Liver (tissue), 9 donors: Measurements from ENCODE around the gene BTN1A1. TPM values are rescaled to one million over a fixed set of nuclear protein-coding genes. Genes with fewer than 3 reads are reported as not detected.

Experiments used
- DNase-seq: peaks from one replicate; pipeline ENCODE4 v3.0.0-alpha.2; 2017; ENCODE audit warnings: low spot score
- H3K27ac ChIP-seq, 2 donors: one replicate each; pipeline ENCODE4 v1.7.0; 2013; ENCODE audit warnings: inconsistent platforms in 2 of 2, low read length in 2 of 2, control low read depth in 1 of 2, low read depth in 1 of 2, mild to moderate bottlenecking in 1 of 2
- H3K27me3 ChIP-seq, 4 donors: one replicate each; pipeline versions ENCODE4 v1.6.1 to v1.7.0; 2013; ENCODE audit warnings: low read length in 3 of 4, inconsistent platforms in 1 of 4, mild to moderate bottlenecking in 1 of 4, moderate library complexity in 1 of 4; ENCODE audit not compliant: control insufficient read depth in 4 of 4, insufficient read depth in 4 of 4
- H3K36me3 ChIP-seq, 4 donors: one replicate each; pipeline versions ENCODE4 v1.6.1 to v1.7.0; 2013; ENCODE audit warnings: low read length in 3 of 4, mild to moderate bottlenecking in 3 of 4, low read depth in 1 of 4, moderate library complexity in 1 of 4; ENCODE audit not compliant: control insufficient read depth in 4 of 4, insufficient read depth in 3 of 4
- H3K4me1 ChIP-seq, 4 donors: one replicate each; pipeline versions ENCODE4 v1.6.1 to v1.7.0; 2013; ENCODE audit warnings: low read length in 3 of 4, mild to moderate bottlenecking in 3 of 4, moderate library complexity in 1 of 4; ENCODE audit not compliant: control insufficient read depth in 4 of 4, insufficient read depth in 4 of 4
- H3K4me3 ChIP-seq, 3 donors: one replicate each; pipeline versions ENCODE4 v1.6.1 to v1.7.0; 2013; ENCODE audit warnings: low read length in 3 of 3, control low read depth in 1 of 3, low read depth in 1 of 3, mild to moderate bottlenecking in 1 of 3
- H3K9ac ChIP-seq, 2 donors: one replicate each; pipeline ENCODE4 v1.7.0; 2013; ENCODE audit warnings: low read length in 2 of 2, mild to moderate bottlenecking in 2 of 2, moderate library complexity in 2 of 2, control low read depth in 1 of 2, low read depth in 1 of 2
- H3K9me3 ChIP-seq, 4 donors: one replicate each; pipeline versions ENCODE4 v1.6.1 to v1.7.0; 2013; ENCODE audit warnings: low read length in 3 of 4; ENCODE audit not compliant: control insufficient read depth in 4 of 4
- EGR1 ChIP-seq, 2 donors: IDR thresholded peaks; 2 replicates each; pipeline ENCODE4 v1.6.1; 2016 to 2018; ENCODE audit warnings: antibody characterized with exemption in 2 of 2, low read depth in 2 of 2
- FOXA1 ChIP-seq: IDR thresholded peaks from 2 replicates; pipeline ENCODE4 v1.6.1; 2016; ENCODE audit warnings: antibody characterized with exemption
- FOXA2 ChIP-seq: IDR thresholded peaks from 2 replicates; pipeline ENCODE4 v1.6.1; 2016; ENCODE audit warnings: antibody characterized with exemption
- HNF4A ChIP-seq, 2 donors: conservative IDR thresholded peaks; 2 replicates each; pipeline ENCODE4 v1.6.1; 2016; ENCODE audit warnings: antibody characterized with exemption in 2 of 2, mild to moderate bottlenecking in 2 of 2
- JUND ChIP-seq, 2 donors: IDR thresholded peaks; 2 replicates each; pipeline ENCODE4 v1.6.1; 2016; ENCODE audit warnings: antibody characterized with exemption in 2 of 2
- NR2F2 ChIP-seq: IDR thresholded peaks from 2 replicates; pipeline ENCODE4 v1.6.1; 2016; ENCODE audit warnings: antibody characterized with exemption
- RXRA ChIP-seq, 2 donors: IDR thresholded peaks; 2 replicates each; pipeline ENCODE4 v1.6.1; 2017 to 2018; ENCODE audit warnings: antibody characterized with exemption in 2 of 2, mild to moderate bottlenecking in 1 of 2
- SP1 ChIP-seq: IDR thresholded peaks from 2 replicates; pipeline ENCODE4 v1.6.1; 2018; ENCODE audit warnings: antibody characterized with exemption, mild to moderate bottlenecking
- WGBS: extraction: QIAGEN DNeasy Blood & Tissue Kit; methylation state at CpG from one replicate; pipeline ENCODE4 v1.1.7; 2013; 5-methylcytosine and 5-hydroxymethylcytosine counted together
- polyA plus RNA-seq, 2 donors: library from polyadenylated mRNA; stranded (reverse) in 1 of 2; unstranded in 1 of 2; fragments of 200-250 nt in 1 of 2; fragments of >200 nt in 1 of 2; fragmentation: Nextera tagmentation in 1 of 2; extraction: Ambion mirVana in 1 of 2; gene quantifications; one replicate each; pipeline versions ENCODE4 v1.2.1 to v1.2.3, GENCODE V29; 2013 to 2015
- total RNA-seq, 2 donors: library from RNA; depleted of rRNA; stranded (reverse); fragments of >200 nt; gene quantifications; one replicate each; pipeline ENCODE4 v1.2.3, GENCODE V29; 2014
- TF ChIP-seq, protein P1 (sequence below): IDR thresholded peaks from 2 replicates; pipeline ENCODE4 v1.6.1; 2016; ENCODE audit warnings: antibody characterized with exemption
- TF ChIP-seq, protein P2 (sequence below): IDR thresholded peaks from 2 replicates; pipeline ENCODE4 v1.6.1; 2016; ENCODE audit warnings: antibody characterized with exemption
- donor health status: healthy.
- donor health status: healthy.
- donor health status: healthy.
- donor health status: healthy.
- donor health status: healthy.

The BTN1A1 gene
- total and polyA plus RNA-seq, 4 donors, result 0.06 TPM; not detected in 3

DNA sequence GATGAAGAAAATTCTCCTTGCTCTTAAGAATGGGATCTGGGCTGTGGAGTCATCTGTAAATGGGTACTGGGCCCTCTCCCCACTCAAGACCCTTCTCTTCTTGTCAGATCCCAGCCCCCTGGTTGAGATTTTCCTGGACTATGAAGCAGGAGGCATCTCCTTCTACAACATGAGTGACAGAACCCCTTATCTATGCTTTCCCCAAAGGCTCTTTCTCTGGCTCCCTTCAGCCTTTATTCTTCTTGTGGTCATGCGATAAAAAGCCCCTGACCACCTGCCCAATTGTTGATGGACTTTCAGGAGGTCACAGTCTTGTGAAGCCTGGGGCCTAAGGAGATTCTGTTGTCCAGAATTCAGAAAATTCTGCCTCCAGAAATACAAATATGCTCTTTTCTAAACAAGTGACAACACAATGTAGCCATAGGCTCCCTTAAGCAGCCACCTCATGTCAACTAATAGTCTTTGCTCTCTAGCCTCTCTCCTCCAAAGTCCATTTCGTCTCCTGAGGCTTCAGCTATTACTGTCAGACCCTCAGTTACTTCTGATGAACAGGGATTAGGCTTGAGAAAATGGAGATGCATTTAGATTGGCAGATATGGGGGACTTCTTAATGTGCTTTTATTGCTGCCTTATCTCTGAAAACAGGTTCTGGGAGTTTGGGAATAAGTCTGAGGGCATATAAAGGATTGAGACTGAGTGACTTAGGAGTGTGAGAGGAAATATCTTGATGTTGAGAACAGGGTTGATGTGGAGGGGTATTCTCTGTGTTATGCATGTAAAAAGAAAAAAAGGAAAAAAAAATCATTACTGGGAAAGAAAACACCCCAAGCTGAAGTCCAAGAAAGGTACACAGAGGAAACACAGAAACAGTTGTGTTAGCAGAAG, 21.8 kb upstream of the BTN1A1 start (continued):
- TF ChIP-seq JUND (IDR thresholded peaks at IDR 0.05) (no peak), EGR1 (IDR thresholded peaks at IDR 0.05; ENCODE audit: low read depth in 2 of 2) (no peak), HNF4A (conservative IDR thresholded peaks at IDR 0.05) (no peak), SP1 (no peak), FOXA2 (no peak), NR2F2 (no peak)
- TF ChIP-seq, protein P1, sequence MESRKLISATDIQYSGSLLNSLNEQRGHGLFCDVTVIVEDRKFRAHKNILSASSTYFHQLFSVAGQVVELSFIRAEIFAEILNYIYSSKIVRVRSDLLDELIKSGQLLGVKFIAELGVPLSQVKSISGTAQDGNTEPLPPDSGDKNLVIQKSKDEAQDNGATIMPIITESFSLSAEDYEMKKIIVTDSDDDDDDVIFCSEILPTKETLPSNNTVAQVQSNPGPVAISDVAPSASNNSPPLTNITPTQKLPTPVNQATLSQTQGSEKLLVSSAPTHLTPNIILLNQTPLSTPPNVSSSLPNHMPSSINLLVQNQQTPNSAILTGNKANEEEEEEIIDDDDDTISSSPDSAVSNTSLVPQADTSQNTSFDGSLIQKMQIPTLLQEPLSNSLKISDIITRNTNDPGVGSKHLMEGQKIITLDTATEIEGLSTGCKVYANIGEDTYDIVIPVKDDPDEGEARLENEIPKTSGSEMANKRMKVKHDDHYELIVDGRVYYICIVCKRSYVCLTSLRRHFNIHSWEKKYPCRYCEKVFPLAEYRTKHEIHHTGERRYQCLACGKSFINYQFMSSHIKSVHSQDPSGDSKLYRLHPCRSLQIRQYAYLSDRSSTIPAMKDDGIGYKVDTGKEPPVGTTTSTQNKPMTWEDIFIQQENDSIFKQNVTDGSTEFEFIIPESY, result no peak

DNA sequence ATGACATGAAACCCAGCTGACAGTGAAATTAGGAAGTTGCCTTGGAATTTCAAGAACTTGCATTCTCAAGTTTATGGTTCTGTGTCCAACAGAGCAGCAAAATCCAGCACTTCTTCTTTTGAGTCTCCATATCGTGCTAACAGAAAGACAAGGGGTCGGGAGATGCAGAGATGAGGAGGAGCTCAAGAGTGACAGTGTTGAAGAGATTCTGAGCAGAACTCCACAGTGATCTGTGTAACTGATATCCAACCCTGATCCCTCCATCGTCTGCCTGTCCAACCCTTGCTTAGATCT, 21.2 kb upstream of the BTN1A1 start:
- H3K9ac ChIP-seq, result no peak overlapping the region
- peaks cover 3 to 10% (median 7%) of the 10 kb centered on the region in 4 donors for H3K4me1 ChIP-seq
- TF ChIP-seq SP1, result no peak
- TF ChIP-seq, protein P2, sequence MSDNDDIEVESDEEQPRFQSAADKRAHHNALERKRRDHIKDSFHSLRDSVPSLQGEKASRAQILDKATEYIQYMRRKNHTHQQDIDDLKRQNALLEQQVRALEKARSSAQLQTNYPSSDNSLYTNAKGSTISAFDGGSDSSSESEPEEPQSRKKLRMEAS, result no peak
- TF ChIP-seq, protein P1, result no peak
- no peaks in the 10 kb centered on the region for H3K36me3 ChIP-seq
- no peak overlapping the region for H3K4me3 ChIP-seq
- WGBS, result 83% methylated on average over 3 of the region's 3 CpGs
- H3K27me3 ChIP-seq, result no peaks in the 10 kb centered on the region
- no peaks in the 10 kb centered on the region for H3K9me3 ChIP-seq
- H3K27ac ChIP-seq, result no peak overlapping the region
- no peak for DNase-seq

DNA sequence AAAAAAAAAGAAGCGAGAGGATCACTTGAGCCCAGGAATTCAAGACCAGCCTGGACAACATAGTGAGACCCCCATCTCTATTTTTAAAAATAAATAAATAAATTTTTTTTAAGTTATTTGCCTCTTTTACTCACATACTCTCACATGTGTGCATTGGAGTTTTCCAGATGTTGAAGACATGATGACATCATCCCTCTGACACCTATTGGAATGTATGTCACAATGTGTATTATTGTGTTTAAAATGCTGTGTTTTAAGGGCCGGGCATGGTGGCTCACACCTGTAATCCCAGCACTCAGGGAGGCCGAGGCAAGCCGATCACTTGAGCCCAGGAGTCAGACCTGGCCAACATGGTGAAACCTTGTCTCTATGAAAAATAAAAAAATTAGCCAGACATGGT, 17.8 kb upstream of the BTN1A1 start:
- TF ChIP-seq FOXA1 (no peak), NR2F2 (no peak)
- Histone ChIP-seq H3K36me3 (no peaks in the 10 kb centered on the region), H3K9ac (no peak overlapping the region), H3K9me3 (no peaks in the 10 kb centered on the region), H3K27ac (no peak overlapping the region), H3K4me1 (no peaks in the 10 kb centered on the region), H3K4me3 (no peak overlapping the region), H3K27me3 (no peaks in the 10 kb centered on the region)
- no peak for DNase-seq
- WGBS, result 94% methylated on average over 4 of the region's 4 CpGs

DNA sequence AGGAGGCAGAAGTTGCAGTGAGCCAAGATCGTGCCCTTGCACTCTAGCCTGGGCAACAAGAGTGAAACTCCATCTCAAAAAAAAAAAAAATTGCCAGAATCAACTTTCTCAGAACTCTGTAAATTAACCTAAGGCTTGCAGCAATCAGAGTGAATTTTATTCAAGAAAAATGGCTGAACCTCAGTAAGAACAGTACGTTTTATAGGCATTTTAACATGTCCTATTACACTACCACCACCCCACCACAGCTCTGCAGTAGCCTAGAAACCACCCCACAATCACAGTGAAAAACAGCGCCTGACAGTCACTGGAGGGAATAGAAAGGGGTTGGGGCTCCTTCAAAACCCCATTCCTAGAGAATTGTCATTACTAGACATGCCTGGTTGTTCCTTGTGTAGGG, 16.4 kb upstream of the BTN1A1 start:
- Histone ChIP-seq H3K9ac (no peak overlapping the region), H3K9me3 (peaks cover 0 to 4% (median 0%) of the 10 kb centered on the region in 4 donors), H3K36me3 (no peaks in the 10 kb centered on the region), H3K27ac (no peak overlapping the region), H3K27me3 (no peaks in the 10 kb centered on the region), H3K4me3 (no peak overlapping the region), H3K4me1 (no peaks in the 10 kb centered on the region)
- WGBS, result 87% methylated on average over 3 of the region's 3 CpGs
- DNase-seq, result no peak
- TF ChIP-seq RXRA (IDR thresholded peaks at IDR 0.05), result no peak
